ENCODE data around the gene FANCF.

DNA sequence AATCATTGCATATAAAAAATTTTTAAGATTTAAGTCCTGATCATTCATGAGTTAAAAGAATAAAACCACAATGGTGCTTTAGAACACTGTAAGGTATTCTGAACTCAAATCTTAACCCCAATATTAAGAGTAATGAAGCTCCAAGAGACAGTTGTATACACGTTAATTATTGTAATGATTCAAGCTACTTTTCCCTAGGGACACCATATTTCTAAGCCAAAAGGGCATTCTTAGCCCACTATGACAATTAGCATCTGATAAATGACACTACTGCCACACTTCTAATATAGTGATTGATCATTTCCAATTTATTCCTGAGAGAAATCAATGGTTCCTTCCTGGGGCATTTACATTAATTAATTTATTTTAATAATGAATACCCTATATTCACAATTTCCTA, 21.7 kb downstream of the FANCF start:
- TF ChIP-seq, protein P1, sequence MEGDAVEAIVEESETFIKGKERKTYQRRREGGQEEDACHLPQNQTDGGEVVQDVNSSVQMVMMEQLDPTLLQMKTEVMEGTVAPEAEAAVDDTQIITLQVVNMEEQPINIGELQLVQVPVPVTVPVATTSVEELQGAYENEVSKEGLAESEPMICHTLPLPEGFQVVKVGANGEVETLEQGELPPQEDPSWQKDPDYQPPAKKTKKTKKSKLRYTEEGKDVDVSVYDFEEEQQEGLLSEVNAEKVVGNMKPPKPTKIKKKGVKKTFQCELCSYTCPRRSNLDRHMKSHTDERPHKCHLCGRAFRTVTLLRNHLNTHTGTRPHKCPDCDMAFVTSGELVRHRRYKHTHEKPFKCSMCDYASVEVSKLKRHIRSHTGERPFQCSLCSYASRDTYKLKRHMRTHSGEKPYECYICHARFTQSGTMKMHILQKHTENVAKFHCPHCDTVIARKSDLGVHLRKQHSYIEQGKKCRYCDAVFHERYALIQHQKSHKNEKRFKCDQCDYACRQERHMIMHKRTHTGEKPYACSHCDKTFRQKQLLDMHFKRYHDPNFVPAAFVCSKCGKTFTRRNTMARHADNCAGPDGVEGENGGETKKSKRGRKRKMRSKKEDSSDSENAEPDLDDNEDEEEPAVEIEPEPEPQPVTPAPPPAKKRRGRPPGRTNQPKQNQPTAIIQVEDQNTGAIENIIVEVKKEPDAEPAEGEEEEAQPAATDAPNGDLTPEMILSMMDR (IDR thresholded peaks at IDR 0.05): no peak
- TF ChIP-seq POLR2A (IDR thresholded peaks at IDR 0.05) (no peak), POLR2AphosphoS5 (IDR thresholded peaks at IDR 0.05) (no peak), EP300 (IDR thresholded peaks at IDR 0.05; ENCODE audit: low read depth) (no peak)
